ENCODE results near the gene CRACDL.

DNA sequence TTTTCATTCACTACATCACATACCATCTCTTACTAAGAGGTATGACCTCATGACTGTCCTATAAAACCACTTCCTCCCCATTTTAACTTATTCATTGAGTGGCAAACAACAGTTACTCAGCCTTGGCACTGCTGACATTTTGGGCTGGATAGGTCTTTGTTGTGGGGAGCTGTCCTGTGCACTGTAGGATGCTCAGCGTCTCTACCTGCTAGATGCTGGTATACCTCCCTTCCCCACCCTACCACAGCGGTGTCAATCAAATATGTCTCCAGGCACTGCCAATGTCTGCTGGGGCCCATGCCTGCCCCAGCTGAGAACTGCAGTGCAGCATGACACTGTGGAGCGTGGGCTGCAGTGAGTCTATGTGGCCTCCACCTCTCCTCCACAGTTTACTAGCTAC lies 128.8 kb downstream of the CRACDL start:
- TF ChIP-seq, protein P1, sequence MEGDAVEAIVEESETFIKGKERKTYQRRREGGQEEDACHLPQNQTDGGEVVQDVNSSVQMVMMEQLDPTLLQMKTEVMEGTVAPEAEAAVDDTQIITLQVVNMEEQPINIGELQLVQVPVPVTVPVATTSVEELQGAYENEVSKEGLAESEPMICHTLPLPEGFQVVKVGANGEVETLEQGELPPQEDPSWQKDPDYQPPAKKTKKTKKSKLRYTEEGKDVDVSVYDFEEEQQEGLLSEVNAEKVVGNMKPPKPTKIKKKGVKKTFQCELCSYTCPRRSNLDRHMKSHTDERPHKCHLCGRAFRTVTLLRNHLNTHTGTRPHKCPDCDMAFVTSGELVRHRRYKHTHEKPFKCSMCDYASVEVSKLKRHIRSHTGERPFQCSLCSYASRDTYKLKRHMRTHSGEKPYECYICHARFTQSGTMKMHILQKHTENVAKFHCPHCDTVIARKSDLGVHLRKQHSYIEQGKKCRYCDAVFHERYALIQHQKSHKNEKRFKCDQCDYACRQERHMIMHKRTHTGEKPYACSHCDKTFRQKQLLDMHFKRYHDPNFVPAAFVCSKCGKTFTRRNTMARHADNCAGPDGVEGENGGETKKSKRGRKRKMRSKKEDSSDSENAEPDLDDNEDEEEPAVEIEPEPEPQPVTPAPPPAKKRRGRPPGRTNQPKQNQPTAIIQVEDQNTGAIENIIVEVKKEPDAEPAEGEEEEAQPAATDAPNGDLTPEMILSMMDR (IDR thresholded peaks at IDR 0.05): no peak
- TF ChIP-seq RCOR1 (IDR thresholded peaks at IDR 0.05; ENCODE audit: low read length) (no peak), YY1 (IDR thresholded peaks at IDR 0.05; ENCODE audit: low read depth) (no peak), JUND (IDR thresholded peaks at IDR 0.05) (no peak), EZH2phosphoT487 (IDR thresholded peaks at IDR 0.05; ENCODE audit: borderline replicate concordance, low read depth) (no peak)
- TF ChIP-seq, protein P2, sequence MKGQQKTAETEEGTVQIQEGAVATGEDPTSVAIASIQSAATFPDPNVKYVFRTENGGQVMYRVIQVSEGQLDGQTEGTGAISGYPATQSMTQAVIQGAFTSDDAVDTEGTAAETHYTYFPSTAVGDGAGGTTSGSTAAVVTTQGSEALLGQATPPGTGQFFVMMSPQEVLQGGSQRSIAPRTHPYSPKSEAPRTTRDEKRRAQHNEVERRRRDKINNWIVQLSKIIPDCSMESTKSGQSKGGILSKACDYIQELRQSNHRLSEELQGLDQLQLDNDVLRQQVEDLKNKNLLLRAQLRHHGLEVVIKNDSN (IDR thresholded peaks at IDR 0.05; ENCODE audit: borderline replicate concordance, low read depth): no peak

All from SK-N-SH (cell line).